ENCODE results near the gene MYO18B.

Gene MYO18B

DNA sequence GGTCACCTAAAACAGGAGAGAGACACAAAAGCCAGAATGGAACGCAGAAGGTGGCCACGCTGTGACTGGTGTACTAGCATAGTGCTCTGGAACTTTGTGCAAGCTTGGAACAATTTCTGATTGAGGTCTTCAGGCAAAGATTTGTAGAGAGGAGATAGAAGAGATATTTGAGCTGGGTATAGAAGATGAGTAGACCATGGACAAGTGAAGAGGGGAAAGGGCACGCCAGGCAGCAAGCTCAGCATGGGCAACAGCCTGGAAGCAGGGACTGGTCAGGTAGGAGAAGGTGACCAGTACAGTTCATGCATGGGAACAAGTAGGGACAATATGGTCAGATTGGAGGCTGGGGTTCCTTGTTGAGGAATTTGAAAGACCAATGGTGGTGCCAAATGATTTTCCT lies 24.4 kb downstream of the MYO18B start:
- in situ Hi-C loops (cut with HindIII; ENCODE audit: low sequenced_read_pairs), result loop anchor here (25.0 kb wide), 1 partner anchor 279 kb away; no protein-coding TSS in a partner anchor

DNA sequence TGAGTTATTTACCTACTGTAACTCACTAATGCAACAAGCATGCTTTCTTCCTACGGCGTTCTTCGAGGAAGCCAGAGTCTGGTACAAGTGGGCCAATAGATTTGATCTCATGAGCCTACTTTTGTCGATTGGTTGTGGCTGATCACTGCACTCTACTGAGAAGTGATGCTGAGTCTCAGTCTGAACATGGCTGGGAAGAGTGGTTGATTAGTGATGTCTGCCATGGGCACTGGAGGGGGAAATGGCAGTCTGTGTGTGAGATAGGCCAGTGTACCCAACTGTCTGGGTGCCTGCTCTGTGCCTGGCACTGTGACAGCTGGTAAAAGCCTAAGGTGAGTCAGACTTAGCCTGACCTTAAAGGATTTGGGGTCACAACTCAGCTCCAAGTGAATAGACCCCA lies 28.3 kb downstream of the MYO18B start:
- in situ Hi-C loops (cut with HindIII; ENCODE audit: low sequenced_read_pairs), result loop anchor here (5.0 to 25.0 kb wide), 4 partner anchors 58 to 562 kb away; no protein-coding TSS in a partner anchor

DNA sequence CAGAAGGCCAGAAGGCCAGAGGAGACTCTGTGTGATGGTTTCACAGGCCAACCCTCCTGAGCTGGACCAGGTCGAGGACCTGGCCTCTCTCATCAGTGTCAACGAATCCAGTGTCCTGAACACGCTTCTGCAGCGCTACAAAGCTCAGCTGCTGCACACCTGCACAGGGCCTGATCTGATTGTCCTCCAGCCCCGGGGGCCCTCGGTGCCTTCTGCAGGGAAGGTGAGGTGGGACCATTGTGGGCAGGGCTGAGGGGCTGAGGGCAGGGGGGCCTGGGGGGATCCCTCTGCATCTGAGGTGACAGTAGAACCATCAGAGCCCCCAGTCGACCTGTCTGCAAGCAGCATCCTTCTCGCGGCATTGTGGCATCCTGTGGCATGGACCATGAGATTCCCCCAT lies 30.3 kb downstream of the MYO18B start:
- in situ Hi-C loops (cut with HindIII; ENCODE audit: low sequenced_read_pairs), result loop anchor here (5.0 to 25.0 kb wide), 4 partner anchors 60 to 560 kb away; no protein-coding TSS in a partner anchor

DNA sequence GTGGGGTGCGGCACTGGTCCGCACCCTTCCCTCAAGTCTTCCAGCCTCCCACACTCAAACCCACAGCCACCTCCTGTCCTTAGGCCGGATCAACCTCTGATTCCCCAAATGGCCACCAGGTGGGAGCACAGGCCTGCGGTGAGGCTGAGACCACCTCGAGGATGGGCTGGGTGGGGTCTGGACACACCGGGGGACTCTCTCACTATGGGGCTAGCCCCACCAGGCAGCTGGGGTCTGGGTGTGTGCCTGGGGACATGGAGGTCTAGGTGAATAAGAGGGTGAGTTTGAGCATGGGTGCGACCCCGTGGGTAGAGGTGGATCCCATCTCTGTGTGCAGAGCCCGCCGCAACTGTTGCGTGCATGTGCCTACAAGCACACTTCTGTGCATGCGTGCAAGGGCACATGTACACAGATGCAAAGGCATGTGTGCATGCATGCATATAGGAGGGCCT lies 32.6 kb downstream of the MYO18B start:
- in situ Hi-C loops (cut with HindIII; ENCODE audit: low sequenced_read_pairs), result loop anchor here (5.0 to 25.0 kb wide), 4 partner anchors 62 to 558 kb away; no protein-coding TSS in a partner anchor

DNA sequence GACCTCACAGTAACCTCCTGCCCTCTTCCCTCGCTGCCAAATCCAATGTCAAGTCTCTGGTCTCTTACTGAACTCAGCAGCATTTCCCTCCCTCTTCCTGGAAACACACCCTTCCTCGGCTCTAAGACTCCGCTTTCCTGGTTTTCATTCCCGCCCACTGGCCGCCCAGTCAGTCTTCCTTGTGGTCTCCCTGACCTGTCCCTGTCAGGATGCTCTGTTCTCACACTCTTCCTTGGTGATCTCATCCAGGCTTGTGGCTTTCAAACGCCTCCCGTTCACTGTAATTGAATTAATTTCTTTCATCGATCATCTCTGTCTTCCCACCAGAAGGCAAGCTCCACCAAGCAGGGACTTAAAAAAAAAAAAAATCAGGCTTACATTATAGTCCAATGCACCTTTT lies 33.5 kb downstream of the MYO18B start:
- in situ Hi-C loops (cut with HindIII; ENCODE audit: low sequenced_read_pairs), result loop anchor here (10.0 kb wide), 1 partner anchor 151 kb away; no protein-coding TSS in a partner anchor

DNA sequence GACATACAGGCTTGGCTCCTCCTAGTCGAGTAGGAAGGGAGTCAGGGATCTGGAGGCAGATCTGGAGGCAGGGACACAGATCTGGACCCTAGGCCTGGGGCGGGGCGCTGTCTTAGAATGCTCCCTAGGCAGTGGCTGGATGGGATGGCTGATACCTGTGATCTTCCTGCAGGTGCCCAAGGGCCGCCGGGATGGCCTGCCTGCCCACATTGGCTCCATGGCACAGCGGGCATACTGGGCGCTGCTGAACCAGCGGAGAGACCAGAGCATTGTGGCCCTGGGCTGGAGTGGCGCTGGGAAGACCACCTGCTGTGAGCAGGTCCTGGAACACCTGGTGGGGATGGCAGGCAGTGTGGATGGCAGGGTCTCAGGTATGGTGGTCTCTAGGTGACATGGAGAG lies 35.4 kb downstream of the MYO18B start:
- in situ Hi-C loops (cut with HindIII; ENCODE audit: low sequenced_read_pairs), result loop anchor here (10.0 kb wide), 1 partner anchor 153 kb away; no protein-coding TSS in a partner anchor

DNA sequence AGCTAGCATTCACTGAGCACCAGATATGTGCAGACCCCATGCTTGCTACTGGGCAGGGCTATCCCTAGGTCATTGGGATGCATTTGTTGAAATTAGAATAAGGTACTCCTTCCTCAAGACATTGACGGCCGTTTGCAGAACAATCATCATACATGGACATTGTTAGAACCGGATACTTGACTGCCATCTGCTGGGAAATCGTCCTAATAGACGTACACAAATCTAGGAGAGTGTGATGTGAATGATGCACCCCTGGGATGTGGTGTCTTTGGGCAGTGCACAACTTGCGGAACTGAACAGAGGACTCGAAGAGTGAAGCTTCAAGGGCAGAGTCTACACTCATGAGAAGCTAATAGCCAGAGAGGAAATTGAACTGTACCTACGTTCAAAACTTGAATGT lies 35.9 kb downstream of the MYO18B start:
- in situ Hi-C loops (cut with HindIII; ENCODE audit: low sequenced_read_pairs), result loop anchor here (10.0 kb wide), 1 partner anchor 153 kb away; no protein-coding TSS in a partner anchor

DNA sequence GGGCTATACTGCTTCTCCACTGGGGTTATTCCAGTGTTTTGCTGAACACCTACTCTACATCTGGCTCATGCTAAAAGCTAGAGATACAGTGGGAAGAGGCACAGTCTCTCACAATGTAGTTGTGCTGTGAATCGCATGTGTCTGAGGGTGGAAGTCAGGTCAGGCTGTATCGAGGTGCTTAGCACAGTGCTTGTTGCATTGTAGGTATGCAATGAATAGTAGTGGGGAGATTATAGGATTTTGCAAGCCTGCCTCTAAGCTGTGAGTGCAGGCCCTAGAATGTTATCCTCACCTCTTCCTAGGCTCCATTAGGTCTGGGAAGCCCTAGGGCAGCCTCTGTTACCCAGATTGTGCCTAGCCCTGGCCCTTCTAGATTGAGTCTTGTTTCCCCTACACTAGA lies 37.4 kb downstream of the MYO18B start:
- in situ Hi-C loops (cut with HindIII; ENCODE audit: low sequenced_read_pairs), result loop anchor here (10.0 kb wide), 1 partner anchor 155 kb away; no protein-coding TSS in a partner anchor

DNA sequence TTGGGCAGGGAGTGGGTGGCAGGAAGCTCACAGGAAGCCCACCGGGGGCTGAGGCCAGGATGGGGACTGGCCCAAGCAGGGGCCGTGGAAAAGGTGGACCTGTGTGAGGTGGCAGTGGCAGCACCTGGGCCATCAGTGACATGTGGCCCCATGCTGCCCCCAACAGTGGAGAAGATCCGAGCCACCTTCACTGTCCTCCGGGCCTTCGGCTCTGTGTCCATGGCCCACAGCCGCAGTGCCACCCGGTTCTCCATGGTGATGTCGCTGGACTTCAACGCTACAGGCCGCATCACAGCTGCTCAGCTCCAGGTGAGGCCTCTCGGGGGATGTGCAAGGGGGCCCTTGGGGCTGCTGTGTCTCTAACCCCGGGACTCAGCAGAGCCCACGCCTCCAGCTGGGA lies 37.9 kb downstream of the MYO18B start:
- in situ Hi-C loops (cut with HindIII; ENCODE audit: low sequenced_read_pairs), result loop anchor here (10.0 kb wide), 1 partner anchor 155 kb away; no protein-coding TSS in a partner anchor

DNA sequence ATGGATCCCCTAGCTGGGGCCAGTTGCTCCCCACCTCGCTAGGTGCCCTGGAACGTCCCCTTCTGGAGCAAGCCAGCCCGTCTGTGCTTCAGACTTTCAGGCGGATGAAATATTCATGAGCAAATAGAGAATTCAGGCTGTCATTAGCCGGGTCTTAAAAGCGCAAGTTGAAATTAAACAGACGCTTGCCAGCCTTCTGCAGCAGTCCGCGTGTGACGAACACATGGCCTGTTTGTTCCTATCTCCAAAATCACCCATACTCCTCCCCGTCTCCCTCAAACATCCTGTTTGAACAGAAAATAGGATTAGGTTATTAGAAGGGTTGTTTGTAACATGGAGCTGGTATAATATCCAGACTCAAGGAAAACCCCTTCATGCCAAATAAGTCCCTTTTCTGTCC lies 38.7 kb downstream of the MYO18B start:
- in situ Hi-C loops (cut with HindIII; ENCODE audit: low sequenced_read_pairs), result no loop called here

DNA sequence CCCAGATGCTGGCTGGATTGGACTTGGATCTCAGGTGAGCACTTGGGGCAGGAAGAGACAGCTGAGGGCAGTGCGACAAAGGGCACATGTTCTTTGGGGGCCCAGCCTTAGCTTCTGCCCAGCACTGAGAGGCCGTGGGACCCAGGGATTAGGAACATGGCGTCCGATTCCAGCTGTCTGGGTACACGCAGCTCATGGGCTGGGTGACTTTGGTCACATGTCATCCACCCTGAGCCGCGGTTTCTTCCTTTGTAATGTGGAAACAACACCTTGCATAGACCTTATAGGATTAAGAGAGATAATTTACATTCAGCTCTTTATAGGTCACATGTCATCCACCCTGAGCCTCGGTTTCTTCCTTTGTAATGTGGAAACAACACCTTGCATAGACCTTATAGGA lies 39.8 kb downstream of the MYO18B start:
- in situ Hi-C loops (cut with HindIII; ENCODE audit: low sequenced_read_pairs), result no loop called here

DNA sequence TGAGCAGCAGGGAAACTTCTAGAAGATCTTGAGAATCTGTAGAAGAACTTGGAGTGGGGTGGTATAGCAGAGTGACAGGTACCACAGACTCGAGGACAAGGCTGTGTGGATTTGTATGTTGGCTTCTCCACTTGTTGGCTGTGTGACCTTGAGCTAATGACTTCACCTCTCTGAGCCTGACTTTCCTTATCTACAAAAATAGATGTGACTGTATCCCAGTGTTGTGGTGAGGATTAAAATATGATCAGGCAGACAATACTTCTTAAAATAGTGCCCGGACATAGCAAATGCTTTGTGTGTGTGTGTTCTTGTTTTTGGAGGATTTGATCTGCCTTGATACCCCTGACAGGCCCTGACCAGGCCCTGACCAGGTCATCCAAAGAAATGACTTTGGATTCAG lies 40.8 kb downstream of the MYO18B start:
- in situ Hi-C loops (cut with HindIII; ENCODE audit: low sequenced_read_pairs), result no loop called here

DNA sequence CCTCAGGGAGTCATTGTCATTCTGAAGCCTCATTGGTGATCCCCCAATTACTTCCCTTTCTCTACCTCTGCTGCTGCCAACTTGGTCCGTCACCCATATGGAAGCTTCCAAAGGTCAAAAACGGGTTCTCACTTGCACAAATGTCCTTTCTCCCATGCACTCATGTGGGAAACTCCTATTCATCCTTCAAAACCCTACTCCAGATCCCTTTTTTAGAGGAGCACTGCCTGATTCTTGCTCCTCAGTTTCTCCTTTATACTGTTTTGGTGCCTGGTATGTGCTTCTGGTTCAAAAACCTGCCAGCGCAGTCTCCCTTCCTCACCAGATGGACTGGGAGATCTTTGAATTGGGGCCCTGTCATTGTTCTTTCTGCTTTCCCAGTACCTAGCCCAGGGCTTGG lies 41.9 kb downstream of the MYO18B start:
- in situ Hi-C loops (cut with HindIII; ENCODE audit: low sequenced_read_pairs), result no loop called here

DNA sequence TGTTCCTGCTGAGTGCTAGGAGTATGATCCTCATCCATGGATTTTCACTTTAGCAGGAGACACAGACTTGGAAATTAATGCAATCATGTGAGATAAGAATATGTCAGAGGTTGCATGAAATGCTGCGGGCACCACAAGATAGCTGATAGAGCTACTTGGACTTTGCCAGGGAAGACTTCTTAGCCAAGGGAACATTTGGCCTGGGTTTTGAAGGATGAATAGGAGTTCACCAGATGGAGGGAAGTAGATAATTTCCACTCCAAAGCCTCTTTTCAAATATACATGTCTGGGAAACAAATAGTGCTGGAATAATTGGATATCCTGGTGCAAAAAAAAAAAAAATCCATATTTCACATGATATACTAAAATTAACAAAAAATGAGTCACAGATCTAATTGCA lies 44.2 kb downstream of the MYO18B start:
- in situ Hi-C loops (cut with HindIII; ENCODE audit: low sequenced_read_pairs), result no loop called here

DNA sequence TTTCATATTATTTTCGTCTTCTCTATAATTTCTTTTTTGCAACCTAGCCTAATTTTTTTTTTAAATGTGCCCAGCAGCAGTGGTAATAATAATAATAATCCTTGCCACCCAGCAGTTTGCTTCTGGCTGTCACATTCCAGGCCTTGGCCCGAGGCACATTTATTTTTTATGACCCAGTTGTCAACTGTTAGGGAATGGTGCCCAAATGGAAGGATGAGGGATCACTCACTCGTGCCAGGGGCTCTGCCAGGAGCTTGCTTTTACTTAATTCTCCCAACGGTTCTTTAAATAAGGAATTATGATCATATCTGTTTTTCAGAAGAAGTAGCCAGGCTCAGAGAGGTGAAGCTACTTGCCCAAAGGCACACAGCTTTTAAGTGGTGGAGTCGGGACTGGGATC lies 49.6 kb downstream of the MYO18B start:
- in situ Hi-C loops (cut with HindIII; ENCODE audit: low sequenced_read_pairs), result no loop called here

DNA sequence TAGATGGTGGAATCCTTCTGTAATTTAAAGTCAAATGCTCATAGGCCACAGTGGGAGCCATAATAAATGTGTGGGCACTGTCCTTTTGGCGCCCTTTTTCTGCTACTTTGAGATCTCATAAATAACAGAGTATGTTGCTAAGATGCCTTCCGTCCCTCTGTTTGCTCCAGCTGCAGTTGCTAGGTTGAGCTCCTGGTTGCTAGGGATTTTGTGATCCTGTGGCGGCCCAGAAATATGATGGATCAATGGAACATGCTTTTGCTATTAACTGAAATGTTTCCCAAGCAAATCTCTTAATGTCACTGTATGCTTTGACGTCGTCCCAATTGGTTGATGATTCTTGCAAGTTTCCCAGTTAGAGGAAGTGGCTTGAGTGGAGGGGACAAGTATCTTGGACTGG lies 53.5 kb downstream of the MYO18B start:
- in situ Hi-C loops (cut with HindIII; ENCODE audit: low sequenced_read_pairs), result no loop called here

DNA sequence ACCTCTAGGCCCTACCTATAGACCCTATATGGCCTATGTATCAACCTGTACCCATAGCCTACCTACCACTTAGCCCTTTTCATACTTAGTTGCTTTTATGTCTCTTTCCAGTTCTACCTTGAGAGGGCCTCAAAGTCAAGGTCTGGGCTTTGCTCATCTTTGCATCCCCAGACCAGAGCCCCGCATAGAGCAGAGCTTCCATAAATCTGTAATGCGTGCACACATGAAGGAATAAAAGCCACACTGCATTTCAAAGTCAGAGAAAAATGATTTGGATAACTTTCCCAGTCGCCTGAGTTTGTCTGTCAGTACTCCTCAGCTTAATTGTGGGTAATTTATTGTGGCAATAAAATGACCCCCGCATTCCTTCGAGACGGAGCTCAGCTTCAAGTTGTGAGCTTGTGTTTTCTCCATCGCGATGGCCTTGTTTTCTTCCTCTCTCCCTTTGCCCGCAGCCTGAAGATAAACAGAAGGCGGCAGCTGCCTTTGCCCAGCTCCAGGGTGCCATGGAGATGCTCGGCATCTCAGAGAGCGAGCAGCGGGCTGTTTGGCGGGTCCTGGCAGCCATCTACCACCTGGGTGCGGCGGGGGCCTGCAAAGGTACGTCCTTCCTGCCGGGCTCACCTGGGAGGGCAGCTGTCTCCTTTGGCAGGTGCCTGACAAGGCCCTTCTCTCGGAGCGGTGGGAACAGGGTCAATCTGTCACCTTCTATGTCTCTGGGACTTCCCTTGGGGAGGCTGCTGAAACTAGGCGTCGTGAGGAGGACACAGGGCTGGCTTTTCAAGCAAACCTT lies 55.7 kb downstream of the MYO18B start:
- in situ Hi-C loops (cut with HindIII; ENCODE audit: low sequenced_read_pairs), result no loop called here

DNA sequence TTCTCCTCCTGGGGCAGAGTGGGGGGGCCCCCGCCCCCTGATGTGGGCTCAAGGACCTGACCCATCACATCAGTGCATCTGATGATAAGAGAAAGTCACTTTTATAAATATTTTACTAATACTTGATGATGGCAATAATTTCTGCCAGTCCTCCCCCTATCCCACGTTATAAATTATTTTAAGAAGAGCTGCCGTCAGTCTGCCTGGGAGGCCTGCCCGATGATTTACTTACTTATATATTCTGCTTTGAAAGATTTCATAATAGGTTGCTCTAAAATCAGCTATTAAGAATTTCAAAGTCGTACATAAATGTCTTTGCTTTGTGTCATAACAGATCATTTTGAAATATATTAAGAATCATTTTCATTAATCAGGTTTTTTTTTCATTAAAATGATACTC lies 58.8 kb downstream of the MYO18B start:
- in situ Hi-C loops (cut with HindIII; ENCODE audit: low sequenced_read_pairs), result no loop called here

DNA sequence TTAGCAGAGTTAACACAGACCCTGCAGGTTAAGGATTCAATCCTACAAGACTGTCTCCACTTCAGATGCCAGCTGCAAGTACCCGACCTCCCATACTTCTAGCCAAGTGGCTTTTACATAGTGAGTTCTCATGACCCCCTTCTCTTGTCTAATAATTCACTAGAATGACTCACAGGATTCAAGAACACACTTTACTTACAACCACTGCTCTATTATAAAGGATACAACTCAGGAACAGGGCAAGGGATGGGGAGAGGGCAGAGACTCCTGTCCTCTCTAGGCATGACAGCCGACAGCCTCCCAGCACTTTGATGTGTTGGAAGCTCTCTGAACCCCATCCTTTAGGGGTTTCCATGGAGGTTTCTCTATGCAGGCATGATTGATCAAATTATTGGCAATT lies 60.0 kb downstream of the MYO18B start:
- in situ Hi-C loops (cut with HindIII; ENCODE audit: low sequenced_read_pairs), result no loop called here

DNA sequence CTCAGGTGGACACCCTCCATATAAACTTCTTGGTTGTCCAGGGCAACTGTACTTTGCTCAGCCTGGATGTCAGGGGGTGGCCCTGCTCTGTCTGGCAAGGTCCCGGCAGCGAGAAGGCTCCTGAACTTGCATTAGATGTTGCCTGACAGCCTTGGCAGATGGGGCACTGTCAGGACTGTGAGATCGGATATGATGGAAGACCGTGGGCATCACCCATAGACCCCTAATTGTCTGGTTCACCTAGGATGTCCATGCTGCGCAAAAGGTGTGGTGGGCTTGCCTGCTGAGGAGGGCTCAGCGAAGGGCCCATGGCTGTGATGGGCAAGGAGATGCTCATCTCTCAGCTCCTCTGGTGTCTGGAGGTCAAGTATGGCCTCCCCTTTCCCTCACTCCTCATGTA lies 62.7 kb downstream of the MYO18B start:
- in situ Hi-C loops (cut with HindIII; ENCODE audit: low sequenced_read_pairs), result no loop called here

DNA sequence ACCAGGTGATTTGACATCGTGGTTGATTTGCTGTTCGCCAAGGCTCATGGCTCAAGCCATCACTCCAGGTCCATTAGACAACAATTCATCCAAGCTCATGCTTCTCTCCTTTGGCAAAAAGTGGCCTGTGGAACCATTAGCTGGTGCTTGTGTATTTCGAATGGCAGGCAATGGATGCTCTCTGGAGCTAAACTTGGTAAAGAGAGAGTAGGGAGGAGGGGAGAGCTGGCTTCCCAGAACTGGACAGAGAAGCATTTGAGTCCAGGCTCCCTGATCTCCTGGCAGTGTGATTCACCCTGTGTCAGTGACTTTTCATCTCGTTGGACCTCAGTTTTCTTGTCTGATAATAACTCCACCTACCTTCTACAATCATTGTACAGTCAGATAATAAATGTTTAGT lies 64.6 kb downstream of the MYO18B start:
- in situ Hi-C loops (cut with HindIII; ENCODE audit: low sequenced_read_pairs), result no loop called here

DNA sequence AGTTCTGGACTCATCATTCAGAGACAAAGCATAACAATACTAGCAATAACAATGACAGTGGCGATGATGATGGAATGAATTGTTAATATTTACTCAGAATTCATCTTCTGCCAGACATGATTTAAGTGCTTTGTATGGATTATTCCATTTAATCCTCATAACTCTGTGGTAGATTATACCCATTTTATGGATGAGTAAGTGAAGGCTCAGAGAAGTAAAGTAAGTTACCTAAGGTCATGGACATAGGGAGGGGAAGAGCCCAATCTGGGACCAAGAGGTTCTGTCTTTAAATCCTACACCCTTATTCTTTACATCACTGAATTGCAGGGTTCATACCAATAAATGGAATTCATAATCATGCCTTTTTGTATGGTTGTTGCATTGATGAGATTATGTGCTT lies 72.7 kb downstream of the MYO18B start:
- in situ Hi-C loops (cut with HindIII; ENCODE audit: low sequenced_read_pairs), result no loop called here
